ENCODE data around the gene PPIL4.

Gene PPIL4

GRCh38 chr6:149459761-149460160, 86.1 kb downstream of the PPIL4 start:
- no peak for DNase-seq (ENCODE audit: low read depth in 2 of 2)

- no peak for DNase-seq (ENCODE audit: low read depth in 2 of 2)
These were observed 87.0 kb downstream of the PPIL4 start for GRCh38 chr6:149458806-149459205.

GRCh38 chr6:149458196-149458595, 87.6 kb downstream of the PPIL4 start:
- no peak for DNase-seq (ENCODE audit: low read depth in 2 of 2)

- DNase-seq (ENCODE audit: low read depth in 2 of 2), result no peak
These were observed 88.4 kb downstream of the PPIL4 start for GRCh38 chr6:149457316-149457884.

GRCh38 chr6:149456311-149457021, 89.4 kb downstream of the PPIL4 start:
- no peak for DNase-seq (ENCODE audit: low read depth in 2 of 2)

- no peak for DNase-seq (ENCODE audit: low read depth in 2 of 2)
These were observed 90.7 kb downstream of the PPIL4 start for GRCh38 chr6:149455031-149455732.
